Hematopoietic multipotent progenitor cell (in vitro differentiated cells): Measurements from ENCODE around the gene SFXN5. TPM values are rescaled to one million over a fixed set of nuclear protein-coding genes. Genes with fewer than 3 reads are reported as not detected.
"Not testable (repeated sequence)": the region's sequence is repeated elsewhere in the genome, so short reads cannot be mapped to it uniquely, and the experiment has no call there.

Experiments
- DNase-seq, 3 donors: peaks; one replicate each; pipeline ENCODE4 v3.0.0-alpha.2; 2011 to 2015; ENCODE audit warnings: low read depth in 2 of 3, low spot score in 2 of 3
- total RNA-seq: library from RNA; depleted of rRNA; stranded (reverse); fragments of >200 nt; gene quantifications from one replicate; pipeline ENCODE4 v1.2.3, GENCODE V29; 2012

The SFXN5 gene
- total RNA-seq, 1 donor: 28.8 TPM

- DNase-seq: no peak
Measured at GRCh38 chr2:73079636-73080035, 8.1 kb upstream of the SFXN5 start.

GRCh38 chr2:73078457-73079411, 7.2 kb upstream of the SFXN5 start:
- no peak for DNase-seq

- DNase-seq: no peak
Measured at GRCh38 chr2:73077424-73077795, 5.9 kb upstream of the SFXN5 start.

GRCh38 chr2:73076701-73077423, 5.3 kb upstream of the SFXN5 start:
- DNase-seq: no peak

GRCh38 chr2:73075477-73076373, 4.2 kb upstream of the SFXN5 start:
- DNase-seq: no peak

GRCh38 chr2:73074110-73075069, 2.9 kb upstream of the SFXN5 start:
- DNase-seq: no peak

GRCh38 chr2:73072416-73072815, 904 bp upstream of the SFXN5 start:
- no peak for DNase-seq

GRCh38 chr2:73072129-73072395, 550 bp upstream of the SFXN5 start:
- peak in 1 of 3 donors; percentile 23 for DNase-seq

GRCh38 chr2:73070643-73071359, 711 bp downstream of the SFXN5 start:
- peak in 2 of 3 donors; percentile 69 to 74 for DNase-seq

- DNase-seq: peak in 2 of 3 donors; percentile 71 to 80
Measured at GRCh38 chr2:73069855-73070642, 1.5 kb downstream of the SFXN5 start.

GRCh38 chr2:73069041-73069854, 2.3 kb downstream of the SFXN5 start:
- DNase-seq: no peak

GRCh38 chr2:73068147-73068546, 3.4 kb downstream of the SFXN5 start:
- no peak for DNase-seq

- DNase-seq: no peak
Measured at GRCh38 chr2:73067043-73067442, 4.5 kb downstream of the SFXN5 start.

- DNase-seq: not testable (repeated sequence)
Measured at GRCh38 chr2:73065070-73065469, 6.4 kb downstream of the SFXN5 start.

GRCh38 chr2:73063909-73064875, 7.3 kb downstream of the SFXN5 start:
- no peak for DNase-seq

- DNase-seq: no peak
Measured at GRCh38 chr2:73063472-73063871, 8.0 kb downstream of the SFXN5 start.
